GM18520 (cell line): ENCODE results near the gene TBX5.

ENCODE experiments used
- ATAC-seq: cut with Tn5 transposase; IDR thresholded peaks from one replicate; pipeline ENCODE4 v1.9.1; 2021; ENCODE audit not compliant: unreplicated experiment

TBX5 gene

DNA sequence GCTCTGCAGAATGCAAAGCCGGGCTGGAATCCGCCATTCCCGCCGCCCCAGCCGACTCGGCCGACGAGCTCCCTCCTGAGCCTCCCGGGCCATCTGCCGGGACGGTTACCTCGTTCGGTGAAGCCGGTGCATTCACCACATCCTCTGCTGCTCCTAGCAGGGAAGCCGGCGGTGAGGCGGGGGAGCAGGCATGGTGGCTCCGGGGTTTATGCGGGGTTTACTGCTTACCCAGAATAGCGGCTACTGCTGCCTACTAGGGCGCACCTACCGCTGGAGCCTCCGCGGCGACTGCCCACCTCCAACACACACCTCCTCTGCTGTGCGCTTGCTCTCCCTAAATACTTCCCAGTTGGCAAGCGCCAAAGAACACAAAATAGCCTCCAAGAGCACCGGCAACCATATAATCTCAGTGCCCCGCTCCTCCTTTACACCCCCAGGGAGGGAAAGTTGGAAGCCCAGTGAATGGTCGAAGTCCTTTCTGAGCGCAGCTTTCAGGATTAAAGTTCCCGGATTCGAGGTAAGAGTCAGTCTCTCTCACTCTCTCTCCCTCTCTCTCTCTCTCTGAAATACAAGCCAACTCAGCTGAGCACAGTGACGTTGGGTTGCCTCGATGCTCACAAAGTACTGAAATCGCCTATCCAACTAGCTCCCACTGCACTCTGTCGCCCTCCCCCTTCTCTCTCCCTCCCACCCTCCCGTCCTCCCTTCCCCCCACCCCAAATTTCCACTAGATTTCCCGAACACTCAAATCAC lies at the start of gene TBX5:
Gene TBX5 (minus strand): TSS at position 626 of the 753 bp plus-strand sequence. CDS start 2,246 bp downstream, outside the sequence.
- no peak for ATAC-seq

DNA sequence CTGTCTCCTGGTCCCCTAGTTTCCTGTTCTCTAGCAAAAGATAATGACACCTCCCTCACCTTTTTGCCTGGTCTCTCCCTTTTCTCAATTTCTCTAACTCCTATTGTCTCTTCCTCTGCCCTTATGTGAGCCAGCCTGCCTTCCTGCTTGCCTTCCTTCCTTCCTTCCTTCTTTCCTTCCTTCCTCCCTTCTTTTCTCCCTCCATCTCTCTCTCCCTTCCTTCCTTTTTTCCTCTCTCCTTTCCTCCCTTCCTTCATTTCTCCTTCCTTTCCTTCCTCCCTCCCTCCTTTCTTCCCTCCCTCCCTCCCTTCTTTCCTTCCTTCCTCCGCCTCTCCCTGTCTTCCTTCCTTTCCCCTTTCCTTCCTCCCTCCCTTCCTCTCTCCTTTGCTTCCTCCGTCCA lies 45.7 kb upstream of the TBX5 start:
- no peak for ATAC-seq

DNA sequence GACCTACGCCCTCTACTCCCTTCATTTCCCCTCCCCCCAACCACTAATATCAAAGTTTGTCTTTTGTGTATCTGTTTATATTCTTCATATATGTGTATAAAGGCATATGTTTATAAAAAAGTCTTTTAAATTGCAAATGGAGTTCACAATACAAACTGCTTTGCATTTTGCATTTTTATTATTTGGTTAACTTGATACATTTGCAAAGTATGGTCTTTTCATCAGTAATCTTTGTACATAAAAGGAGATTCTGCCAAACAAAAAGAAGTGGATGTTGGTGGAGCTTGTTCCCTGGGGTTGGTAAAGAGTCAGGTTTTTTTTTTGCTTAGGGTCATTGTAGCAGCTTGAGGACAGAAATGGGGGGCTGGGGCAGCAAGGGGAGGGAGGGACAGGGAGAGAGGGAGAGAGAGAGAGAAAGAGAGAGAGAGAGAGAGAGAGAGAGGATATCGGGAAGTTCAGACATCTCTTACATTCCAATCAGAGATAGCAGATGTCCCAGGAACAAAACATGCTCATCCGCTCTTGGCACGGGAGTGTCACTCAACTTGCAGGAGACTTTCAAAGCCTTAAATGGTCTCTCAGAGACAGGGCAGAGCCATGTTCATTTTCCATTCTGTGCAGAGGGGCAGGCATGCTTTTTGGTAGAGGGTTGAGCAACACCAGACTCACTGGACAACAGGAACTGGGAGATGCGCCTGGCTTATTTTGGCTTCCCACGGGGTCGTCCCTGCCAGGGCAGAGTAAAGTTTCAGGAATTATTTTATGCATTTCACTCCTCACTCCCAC lies 44.8 kb upstream of the TBX5 start:
- ATAC-seq, result no peak

DNA sequence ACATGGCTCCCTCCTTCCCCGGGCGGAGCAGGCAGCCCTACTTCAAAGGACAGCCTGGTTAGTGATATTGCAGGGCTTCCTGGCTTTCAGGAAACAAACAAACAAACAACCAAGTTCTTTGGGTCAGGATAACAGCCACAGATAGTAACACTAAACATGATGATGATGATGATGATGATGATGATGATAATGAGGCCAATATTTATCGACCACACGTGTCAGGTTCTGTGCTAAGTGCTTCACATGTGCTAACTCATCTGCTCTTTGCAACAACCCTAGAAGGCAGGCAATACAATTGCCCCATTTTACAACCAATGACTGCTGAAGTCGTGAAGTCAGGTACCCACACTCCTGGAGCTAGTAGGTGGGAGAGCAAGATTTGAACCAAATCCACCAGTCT lies 44.1 kb upstream of the TBX5 start:
- no peak for ATAC-seq

DNA sequence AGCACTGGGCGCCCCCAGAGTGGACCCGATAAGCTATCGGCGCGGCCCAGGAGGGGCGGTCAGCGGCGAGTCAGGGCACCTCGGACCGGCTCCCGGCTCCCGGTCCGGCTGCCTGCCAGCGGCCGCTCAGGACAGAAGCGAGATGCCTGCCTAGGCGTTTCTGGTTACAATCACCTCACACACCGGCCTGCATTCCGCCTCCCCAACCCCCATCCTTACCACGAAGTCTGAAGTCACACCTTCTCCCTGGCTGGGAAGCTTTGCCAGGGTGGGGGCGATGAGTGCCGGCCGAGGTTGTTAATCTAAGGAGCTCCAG lies 42.6 kb upstream of the TBX5 start:
- ATAC-seq, result no peak

DNA sequence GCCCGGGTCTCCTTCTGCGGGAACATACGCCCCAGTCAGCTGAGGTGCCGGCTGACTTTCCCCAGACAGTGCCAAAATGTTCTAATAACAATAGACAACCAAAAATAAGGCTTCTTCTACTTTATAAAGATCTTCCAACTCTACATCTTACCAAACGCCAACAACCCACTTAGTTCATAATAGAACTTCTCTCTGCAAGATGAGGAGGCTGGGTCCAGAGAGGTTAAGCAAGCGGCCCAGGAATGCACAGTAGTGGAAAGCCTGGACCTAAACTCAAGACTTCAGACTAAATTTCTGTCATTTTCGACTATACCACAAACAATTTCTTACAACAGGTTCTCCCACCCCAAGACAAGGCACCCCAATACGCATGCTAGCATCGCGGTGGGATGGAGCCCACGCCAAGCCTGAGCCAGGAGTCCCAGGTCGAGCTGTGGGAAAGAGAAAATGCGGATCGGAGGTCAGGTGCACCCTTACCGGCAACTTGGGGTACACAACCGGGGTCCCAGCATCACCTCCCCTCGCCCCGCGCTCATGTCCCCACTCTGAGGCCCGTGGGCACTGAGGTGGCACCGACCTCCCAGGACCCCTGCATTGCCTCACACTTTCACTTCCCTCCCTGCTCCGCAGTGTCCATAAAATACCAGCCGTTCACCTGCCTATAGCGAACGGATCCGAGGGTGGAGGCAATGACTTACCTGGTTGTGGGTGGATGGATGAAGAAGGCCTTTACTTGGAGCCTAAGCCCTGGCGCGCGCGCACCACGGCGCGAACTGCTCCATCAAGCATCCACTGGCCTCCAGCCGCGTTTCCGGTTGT lies 42.1 kb upstream of the TBX5 start:
- no peak for ATAC-seq

DNA sequence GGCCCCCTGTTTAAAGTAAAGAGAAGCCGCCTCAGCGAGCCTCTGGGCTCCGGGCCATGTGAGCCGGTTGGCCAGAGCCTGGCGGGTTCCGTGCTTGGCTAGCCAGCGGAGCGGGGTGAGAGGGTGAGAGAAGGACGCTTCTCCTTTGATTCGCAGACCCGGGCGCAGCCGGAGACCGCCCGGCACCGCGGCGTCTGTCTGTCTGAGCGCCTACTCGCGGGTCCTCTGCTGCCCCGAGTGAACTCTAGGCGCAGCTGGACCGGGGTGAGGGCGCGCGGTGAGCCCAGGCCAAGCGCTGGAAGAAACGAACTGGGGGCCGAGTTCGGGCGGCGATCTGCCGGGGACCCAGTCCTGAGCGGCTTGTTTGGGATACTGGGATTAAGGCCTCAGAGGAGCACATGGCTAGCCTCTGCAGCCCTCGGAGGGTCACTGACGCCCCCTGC lies 41.4 kb upstream of the TBX5 start:
- no peak for ATAC-seq

DNA sequence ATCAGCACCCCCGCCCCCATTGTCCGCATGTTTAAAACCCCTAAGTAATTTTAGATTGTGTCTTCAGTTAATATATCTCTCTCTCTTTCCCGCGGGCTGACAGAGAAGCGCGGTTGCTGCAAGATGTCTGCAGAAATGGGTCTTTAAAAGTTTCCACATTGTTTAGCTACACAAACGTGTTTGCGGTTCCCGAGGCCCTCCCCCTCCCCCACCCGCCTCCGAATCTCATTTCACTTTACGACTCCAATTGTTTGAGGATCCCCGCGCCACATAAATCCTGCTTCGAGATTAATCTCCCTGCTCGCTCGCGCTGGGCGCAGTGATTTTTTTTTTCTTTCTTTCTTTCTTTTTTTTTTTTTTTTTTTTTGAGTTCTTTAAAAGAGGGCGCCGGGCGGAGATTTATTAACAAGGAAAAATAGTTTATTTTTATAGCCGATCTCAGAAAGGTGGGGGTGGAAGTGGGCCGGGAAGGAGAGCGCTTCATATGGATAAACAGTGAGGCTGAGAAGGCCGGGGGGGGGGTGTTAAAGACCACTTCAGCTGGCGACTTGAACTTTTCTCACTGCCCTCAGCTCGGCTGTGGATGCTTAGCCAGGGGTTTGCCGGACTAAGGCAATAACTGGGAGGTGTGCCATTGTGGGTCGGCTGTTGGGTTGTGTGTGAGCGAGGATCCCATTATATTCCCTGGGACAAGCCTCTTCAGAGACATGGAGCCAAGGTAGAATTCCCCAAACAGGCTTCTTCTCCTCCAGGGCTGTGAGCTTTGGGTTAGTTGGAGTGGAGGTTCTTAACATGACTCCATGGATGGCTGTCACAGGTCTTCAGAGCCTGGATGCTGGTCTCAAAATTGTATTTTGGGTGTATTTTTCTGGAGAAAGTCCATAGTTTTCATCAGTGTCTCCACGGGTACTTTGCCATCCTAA lies 39.7 kb upstream of the TBX5 start:
- no peak for ATAC-seq

DNA sequence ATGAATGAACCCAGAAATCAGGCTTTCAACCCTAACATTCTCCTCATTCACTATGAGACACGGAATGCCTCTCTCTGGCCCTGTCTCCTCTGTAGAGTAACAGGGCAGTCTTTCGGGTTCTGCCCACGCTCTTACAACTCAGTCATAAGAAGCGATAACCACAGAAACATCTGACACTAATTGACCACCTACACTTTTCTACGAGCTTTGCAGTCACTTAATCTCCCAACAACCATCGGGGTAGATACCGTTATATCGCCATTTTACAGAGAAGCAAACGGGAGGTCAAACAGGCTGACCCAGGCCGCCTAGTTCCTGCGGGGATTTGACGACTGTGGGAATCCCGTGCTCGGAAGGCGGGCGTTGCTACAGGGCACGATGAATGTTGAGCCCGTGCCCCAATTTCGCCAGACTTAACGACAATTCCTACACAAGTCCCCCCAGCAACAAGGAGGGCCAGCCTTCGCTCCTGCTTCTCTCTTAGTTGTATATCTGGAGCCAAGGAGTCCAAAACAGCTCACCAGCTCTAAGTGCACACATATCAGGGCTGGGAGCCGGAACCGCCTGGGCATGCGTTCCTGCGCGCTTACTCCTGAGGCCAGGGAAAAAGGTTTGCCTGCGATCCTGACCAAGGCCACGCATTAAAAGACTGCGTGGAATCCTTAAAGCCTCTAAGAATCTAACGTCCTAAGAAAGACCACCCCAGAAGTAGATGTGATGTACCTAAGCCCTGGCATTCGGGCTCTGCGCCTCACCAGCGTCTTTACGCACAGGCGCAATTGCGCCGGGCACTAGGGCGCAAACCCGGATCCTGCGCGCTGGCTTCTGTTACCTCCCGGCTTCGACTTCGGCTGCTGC lies 38.7 kb upstream of the TBX5 start:
- no peak for ATAC-seq

DNA sequence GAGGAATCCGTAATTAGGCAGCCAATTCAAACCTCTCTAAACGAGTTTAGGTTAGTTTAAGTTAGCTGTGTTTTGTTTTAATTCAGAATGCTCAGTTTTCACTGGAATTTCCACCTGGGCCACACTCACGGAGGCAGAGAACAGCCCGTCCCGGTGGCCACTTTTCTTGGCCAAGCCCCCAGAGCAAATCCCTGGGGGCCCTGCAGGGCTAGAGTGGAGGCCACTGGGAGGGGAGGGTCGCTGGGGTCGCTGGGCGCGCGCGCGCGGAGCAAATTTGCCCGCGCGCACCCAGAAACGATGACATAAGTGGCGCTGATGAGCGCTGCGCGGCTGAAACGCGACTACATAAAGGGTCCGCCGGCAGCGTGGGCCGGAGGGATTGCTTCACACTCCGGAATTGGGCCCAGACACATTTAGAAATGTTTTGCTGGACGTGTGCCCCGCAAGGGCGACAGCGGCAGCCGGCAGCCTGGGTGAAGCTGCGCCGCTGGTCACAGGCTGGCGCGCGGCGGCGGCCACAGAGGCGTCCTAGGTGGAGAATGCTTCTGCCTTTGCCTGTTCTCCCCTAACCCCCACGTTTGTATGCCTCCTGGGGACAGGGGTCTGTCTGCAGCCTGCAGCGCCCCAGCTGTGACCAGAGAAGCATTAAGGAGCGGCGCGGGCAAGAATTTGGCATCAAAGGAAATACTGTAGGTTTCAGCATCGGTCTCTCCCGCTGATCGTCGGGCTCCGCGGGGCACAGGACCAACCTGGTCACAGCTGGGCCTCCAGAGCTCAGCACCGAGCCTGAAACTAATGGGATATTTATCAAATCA lies 37.9 kb upstream of the TBX5 start:
- ATAC-seq, result no peak

DNA sequence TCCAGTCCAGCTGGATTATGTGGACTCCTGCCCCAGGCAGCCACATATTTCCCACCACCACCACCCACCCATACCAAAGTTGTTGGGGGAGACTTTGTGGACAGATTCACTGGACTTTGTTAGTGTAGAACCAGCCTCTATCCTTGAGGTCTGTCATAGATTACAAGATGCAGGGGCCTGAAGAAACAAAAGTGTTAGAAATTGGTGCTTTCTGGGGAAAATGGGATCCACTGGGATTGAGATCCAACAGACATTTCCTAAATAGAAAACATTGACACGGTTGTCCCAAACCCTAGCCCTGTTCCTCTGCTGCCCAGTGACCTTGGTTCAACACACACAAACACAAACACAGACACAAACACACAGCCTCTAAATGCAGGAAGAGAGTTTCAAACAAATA lies 36.6 kb upstream of the TBX5 start:
- no peak for ATAC-seq

DNA sequence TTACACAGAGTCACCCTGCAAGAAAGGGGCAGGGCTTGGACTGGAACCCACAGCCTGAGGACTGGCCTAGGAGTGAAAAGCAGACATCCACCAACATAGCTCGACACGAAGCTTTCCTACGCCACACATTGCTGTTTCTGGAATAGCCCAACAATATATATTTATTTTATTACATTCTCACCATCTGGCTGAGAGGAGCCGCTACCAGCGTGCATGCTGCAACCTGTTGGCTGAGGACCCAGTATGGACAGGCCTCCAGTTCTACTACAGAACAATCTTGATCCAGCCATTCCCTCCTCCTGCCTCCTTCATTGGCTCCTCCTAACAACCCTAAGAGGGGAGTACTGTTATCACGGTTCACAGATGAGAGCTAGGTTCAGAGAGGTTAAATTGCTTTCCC lies 35.6 kb upstream of the TBX5 start:
- no peak for ATAC-seq

DNA sequence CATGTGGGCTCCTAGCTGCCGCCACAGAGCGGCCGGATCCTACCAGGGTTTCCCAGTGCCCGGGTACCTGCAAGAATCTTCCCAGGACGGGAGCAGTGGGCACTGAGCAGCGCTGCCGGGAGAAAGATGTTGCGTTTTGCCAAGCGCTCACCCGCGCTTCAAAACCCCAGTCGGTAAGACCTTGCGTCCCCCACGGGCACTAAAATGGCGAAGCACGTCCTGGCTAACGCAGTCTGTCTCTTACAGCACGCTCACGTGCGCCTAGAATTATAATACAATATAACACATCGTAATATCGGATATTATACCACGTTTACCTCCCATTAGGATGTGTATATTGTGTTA lies 35.1 kb upstream of the TBX5 start:
- ATAC-seq, result no peak

DNA sequence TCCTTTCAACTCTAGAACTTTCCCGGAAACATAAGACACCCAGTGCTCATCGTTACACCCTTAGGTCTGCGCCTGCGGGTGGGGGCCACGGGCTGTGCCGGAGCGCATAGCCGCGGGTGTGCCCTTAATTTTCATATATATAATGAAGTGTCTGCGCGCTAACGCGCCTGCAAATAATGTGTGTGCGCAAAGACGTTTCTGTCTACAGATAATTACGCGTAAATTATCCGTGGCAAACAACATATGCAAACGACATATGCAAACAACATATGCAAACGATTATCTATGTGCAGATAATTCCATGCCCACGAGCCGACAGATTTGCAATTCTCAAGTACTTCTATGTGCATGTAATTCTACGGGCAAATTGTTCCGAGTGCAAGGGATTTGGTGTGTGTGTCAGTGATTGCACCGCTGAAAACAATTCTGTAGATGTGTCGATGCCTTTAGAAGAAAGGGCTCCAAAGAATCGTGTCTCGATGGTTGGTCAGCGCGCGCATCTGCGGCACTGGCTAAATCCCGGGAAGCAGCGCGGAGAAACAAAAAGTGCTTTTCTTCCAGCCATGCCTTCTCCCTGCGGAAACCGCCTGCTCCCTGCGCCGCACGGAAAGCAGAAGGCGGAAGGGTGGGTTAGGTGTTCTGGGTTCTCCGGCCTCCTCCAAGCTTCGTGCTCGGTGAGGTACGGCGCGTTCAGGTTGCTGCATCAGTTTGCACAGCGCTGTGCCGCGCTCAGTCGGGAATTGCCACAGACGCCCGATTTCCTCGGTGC lies 34.5 kb upstream of the TBX5 start:
- ATAC-seq, result no peak

DNA sequence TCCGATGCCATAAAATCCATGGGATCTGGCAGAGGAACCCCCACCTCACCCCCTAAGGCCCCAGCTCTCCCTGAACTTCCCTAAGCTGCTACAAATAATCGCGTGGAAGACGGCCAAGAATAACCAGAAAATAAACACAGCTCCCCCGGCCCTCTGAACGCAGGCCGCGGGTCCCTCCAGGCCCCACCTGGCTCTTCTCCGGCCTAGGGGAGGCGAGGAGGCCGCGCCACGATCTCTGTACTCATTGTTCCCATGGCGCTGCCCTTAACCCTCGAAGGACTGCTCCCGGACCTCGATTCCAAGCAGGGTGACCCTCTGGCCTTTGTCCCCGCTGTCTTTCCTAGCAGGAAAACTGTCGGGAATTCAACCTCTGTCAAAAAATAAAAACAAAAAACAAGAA lies 33.9 kb upstream of the TBX5 start:
- no peak for ATAC-seq

DNA sequence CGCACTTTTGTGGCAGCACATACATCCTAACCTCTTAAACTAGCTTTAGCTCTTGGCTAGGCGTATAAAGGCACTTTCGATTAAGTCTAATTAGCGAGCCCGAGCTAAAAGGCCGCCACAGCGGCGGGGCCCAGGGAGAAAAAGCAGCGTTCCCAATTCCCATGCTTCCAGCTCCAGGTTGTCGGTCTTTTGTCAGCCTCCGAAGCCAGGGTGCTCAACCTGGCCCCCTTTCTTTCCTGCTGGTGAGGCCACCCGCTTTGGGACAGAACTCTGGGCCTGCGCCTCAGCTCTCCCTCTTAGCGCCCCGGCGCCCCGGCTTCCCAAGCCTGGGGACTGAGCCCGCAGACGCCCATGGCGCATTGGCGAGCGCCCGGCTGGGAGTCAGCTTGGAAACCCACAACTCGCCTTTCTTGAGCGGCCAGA lies 33.3 kb upstream of the TBX5 start:
- no peak for ATAC-seq

DNA sequence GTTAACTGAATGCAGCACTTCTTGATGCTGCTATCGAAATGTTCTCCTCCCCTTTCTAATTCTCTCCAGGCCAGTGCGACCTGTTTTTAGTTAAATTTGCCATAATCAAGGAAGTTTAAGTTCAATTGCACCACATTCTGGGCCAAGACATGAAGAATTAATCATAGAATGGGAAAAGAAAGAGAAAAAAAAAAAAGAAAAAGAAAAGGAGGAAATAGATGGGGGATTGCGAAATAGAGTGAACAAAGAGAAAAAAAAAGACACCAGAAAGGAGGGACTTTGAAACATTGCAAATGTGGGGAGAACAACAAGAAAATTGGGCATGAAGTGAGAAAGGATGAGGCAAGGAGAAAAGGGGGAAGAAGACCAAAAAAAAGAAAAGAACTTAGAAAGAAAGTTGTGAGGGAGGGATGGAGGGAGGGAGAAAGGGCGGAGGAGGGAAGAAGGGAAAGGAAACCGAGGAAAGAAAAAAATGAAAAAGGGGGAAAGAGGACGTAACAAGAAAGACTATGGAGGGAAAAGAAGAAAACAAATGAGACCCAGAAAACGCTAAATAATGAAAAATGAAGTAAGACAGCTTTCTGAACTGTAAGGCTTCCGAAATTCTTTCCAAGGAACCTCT lies 32.8 kb upstream of the TBX5 start:
- no peak for ATAC-seq

DNA sequence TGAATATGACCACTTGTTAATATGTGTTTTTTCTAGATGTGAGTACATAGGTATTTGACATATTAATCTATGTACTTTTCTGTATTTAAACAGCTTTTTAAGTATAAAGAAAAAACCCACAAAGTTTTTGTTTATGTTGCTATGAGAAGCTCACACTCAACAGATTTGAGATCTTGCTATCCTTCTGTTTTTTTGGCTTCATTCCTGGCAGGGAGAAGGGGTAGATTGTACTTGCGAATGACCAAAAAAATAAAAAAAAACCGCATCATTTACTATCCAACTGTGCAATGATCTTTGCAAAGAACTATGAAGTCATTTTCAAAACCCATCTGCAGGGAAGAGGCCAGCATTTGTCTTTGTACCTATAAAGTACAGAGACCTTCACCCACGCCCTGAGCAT lies 28.4 kb upstream of the TBX5 start:
- no peak for ATAC-seq
